Femur (tissue), 1 donor: ENCODE measurements around the gene PCDHGA10.
"Not testable (repeated sequence)": the region's sequence is repeated elsewhere in the genome, so short reads cannot be mapped to it uniquely, and the experiment has no call there.

Experiments
- DNase-seq: peaks from one replicate; pipeline ENCODE4 v3.0.0-alpha.2; 2017

PCDHGA10 gene

GRCh38 chr5:141427783-141428426 lies 15.1 kb downstream of the PCDHGA10 start:
- no peak for DNase-seq

GRCh38 chr5:141430332-141431113 lies 17.7 kb downstream of the PCDHGA10 start, which contains the start of gene PCDHGA12:
PCDHGA12 (plus strand) TSS chr5:141430507; CDS start chr5:141430760, 253 bp downstream.
- DNase-seq, result peak; percentile 43

GRCh38 chr5:141431286-141431685 lies 18.5 kb downstream of the PCDHGA10 start:
- DNase-seq, result no peak

GRCh38 chr5:141432308-141432707 lies 19.5 kb downstream of the PCDHGA10 start:
- not testable (repeated sequence) for DNase-seq

GRCh38 chr5:141432726-141433125 lies 19.9 kb downstream of the PCDHGA10 start:
- not testable (repeated sequence) for DNase-seq

- DNase-seq, result no peak
These were observed 21.2 kb downstream of the PCDHGA10 start for GRCh38 chr5:141434006-141434405.

GRCh38 chr5:141437221-141437620 lies 24.4 kb downstream of the PCDHGA10 start:
- no peak for DNase-seq

- DNase-seq, result no peak
These were observed 26.8 kb downstream of the PCDHGA10 start for GRCh38 chr5:141439411-141440141.

- no peak for DNase-seq
These were observed 27.6 kb downstream of the PCDHGA10 start for GRCh38 chr5:141440341-141440740.

GRCh38 chr5:141441571-141442170 lies 28.9 kb downstream of the PCDHGA10 start:
- no peak for DNase-seq

GRCh38 chr5:141465351-141465750 lies 52.6 kb downstream of the PCDHGA10 start:
- no peak for DNase-seq
